ENCODE measurements around the gene ORAI3. TPM values are rescaled to one million over a fixed set of nuclear protein-coding genes. Genes with fewer than 3 reads are reported as not detected.
A peak's percentile ranks its signal among the peaks of the same experiment; 100 is the strongest.

Gene ORAI3
- total RNA-seq, 4 donors from 2014 or later = 50.7 to 58.4 (median 52.9) TPM

- Histone ChIP-seq H3K4me1 (peaks cover 0 to 27% (median 7%) of the 10 kb centered on the region in 4 donors), H3K4me3 (no peak overlapping the region), H3K27me3 (no peaks in the 10 kb centered on the region), H3K9me3 (no peaks in the 10 kb centered on the region), H3K27ac (peak overlapping the region in 2 of 4 donors; percentile 75 to 89), H3K36me3 (no peaks in the 10 kb centered on the region)
- DNase-seq (ENCODE audit: low spot score in 2 of 2) = no peak
- TF ChIP-seq EP300 (IDR thresholded peaks at IDR 0.05) (no peak), POLR2A (IDR thresholded peaks at IDR 0.05) (no peak)
- TF ChIP-seq, protein P1, sequence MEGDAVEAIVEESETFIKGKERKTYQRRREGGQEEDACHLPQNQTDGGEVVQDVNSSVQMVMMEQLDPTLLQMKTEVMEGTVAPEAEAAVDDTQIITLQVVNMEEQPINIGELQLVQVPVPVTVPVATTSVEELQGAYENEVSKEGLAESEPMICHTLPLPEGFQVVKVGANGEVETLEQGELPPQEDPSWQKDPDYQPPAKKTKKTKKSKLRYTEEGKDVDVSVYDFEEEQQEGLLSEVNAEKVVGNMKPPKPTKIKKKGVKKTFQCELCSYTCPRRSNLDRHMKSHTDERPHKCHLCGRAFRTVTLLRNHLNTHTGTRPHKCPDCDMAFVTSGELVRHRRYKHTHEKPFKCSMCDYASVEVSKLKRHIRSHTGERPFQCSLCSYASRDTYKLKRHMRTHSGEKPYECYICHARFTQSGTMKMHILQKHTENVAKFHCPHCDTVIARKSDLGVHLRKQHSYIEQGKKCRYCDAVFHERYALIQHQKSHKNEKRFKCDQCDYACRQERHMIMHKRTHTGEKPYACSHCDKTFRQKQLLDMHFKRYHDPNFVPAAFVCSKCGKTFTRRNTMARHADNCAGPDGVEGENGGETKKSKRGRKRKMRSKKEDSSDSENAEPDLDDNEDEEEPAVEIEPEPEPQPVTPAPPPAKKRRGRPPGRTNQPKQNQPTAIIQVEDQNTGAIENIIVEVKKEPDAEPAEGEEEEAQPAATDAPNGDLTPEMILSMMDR (IDR thresholded peaks at IDR 0.05) = no peak
- WGBS, 2 donors = 61 to 67% methylated on average over 6 of the region's 6 CpGs
These were observed 50.2 kb downstream of the ORAI3 start for GRCh38 chr16:30998852-30999761.

DNA sequence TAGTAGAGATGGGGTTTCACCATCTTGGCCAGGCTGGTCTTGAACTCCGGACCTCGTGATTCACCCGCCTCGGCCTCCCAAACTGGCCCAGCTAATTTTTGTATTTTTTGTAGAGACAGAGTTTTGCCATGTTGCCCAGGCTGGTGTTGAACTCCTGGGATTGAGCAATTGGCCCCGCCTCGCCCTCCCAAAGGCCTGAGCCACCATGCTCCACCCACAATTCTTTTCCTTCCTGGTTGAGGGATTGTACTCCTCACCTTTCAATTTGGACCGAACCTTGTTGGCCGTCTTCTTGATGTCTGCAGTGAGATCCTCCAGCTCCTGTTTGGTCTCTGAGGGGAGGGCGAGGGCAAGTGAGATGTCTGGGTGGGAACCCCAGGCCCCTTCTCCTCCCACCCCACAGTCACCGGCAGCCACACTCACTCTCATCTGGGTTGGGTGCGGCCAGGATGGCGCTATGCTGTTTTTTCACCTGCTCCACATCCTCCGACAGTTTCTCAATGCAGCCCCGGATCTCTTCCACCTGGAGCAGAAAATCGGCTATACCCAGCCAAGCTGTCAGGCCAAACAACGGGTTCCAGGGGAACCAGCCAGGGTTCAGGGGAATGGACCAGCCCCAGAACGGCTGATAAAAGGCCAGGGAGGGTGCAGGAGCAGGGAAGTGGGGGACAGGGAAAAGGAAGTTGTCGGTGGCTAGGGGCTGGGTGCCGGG is 52.0 kb downstream of the ORAI3 start:
- H3K4me1 ChIP-seq = peaks cover 0 to 27% (median 7%) of the 10 kb centered on the region in 4 donors
- DNase-seq (ENCODE audit: low spot score in 2 of 2) = no peak
- TF ChIP-seq POLR2A (IDR thresholded peaks at IDR 0.05) (no peak), EP300 (IDR thresholded peaks at IDR 0.05) (no peak)
- TF ChIP-seq, protein P1 (IDR thresholded peaks at IDR 0.05) = no peak
- no peaks in the 10 kb centered on the region for H3K27me3 ChIP-seq
- no peaks in the 10 kb centered on the region for H3K9me3 ChIP-seq
- H3K4me3 ChIP-seq = no peak overlapping the region
- no peaks in the 10 kb centered on the region for H3K36me3 ChIP-seq
- 91 to 94% methylated on average over 18 to 19 of the region's 19 CpGs for WGBS, 2 donors
- H3K27ac ChIP-seq = no peak overlapping the region

- WGBS, 2 donors = 42 to 58% methylated on average over 15 to 16 of the region's 16 CpGs
- no peak overlapping the region for H3K27ac ChIP-seq
- no peaks in the 10 kb centered on the region for H3K27me3 ChIP-seq
- peaks cover 0 to 21% (median 7%) of the 10 kb centered on the region in 4 donors for H3K4me1 ChIP-seq
- TF ChIP-seq, protein P1 (IDR thresholded peaks at IDR 0.05) = no peak
- TF ChIP-seq EP300 (IDR thresholded peaks at IDR 0.05) (no peak), POLR2A (IDR thresholded peaks at IDR 0.05) (no peak)
- no peak overlapping the region for H3K4me3 ChIP-seq
- no peaks in the 10 kb centered on the region for H3K9me3 ChIP-seq
- DNase-seq (ENCODE audit: low spot score in 2 of 2) = no peak
- no peaks in the 10 kb centered on the region for H3K36me3 ChIP-seq
These were observed 52.8 kb downstream of the ORAI3 start for GRCh38 chr16:31001507-31002249.

GRCh38 chr16:31002250-31002700 is 53.4 kb downstream of the ORAI3 start:
- TF ChIP-seq, protein P1 (IDR thresholded peaks at IDR 0.05) = no peak
- no peak for TF ChIP-seq POLR2A (IDR thresholded peaks at IDR 0.05)
- no peak for TF ChIP-seq EP300 (IDR thresholded peaks at IDR 0.05)
- Histone ChIP-seq H3K36me3 (no peaks in the 10 kb centered on the region), H3K4me3 (no peak overlapping the region), H3K4me1 (peaks cover 0 to 15% (median 7%) of the 10 kb centered on the region in 4 donors), H3K9me3 (no peaks in the 10 kb centered on the region), H3K27me3 (peaks cover 0 to 2% of the 10 kb centered on the region in 2 donors), H3K27ac (no peak overlapping the region)
- 58 to 61% methylated on average over 10 of the region's 10 CpGs for WGBS, 2 donors
- DNase-seq (ENCODE audit: low spot score in 2 of 2) = no peak
